B cell (primary cell): Measurements from ENCODE around the gene GRM8.

ENCODE experiments used
- CTCF ChIP-seq: fragments of 200-600 bp; IDR thresholded peaks from one replicate; pipeline ENCODE4 v1.8.0; 2022; ENCODE audit warnings: antibody characterized with exemption, mild to moderate bottlenecking
- EZH2 ChIP-seq: IDR thresholded peaks from 2 replicates; pipeline ENCODE4 v1.6.1; 2012; ENCODE audit warnings: borderline replicate concordance, low read depth, mild to moderate bottlenecking, moderate library complexity, low read length; ENCODE audit not compliant: insufficient read depth, poor library complexity, severe bottlenecking

GRCh38 chr7:126959649-126960048, 293.1 kb downstream of the GRM8 start:
- TF ChIP-seq CTCF (no peak), EZH2 (no peak)
